ENCODE results near the gene MRPS12.
"Not testable (repeated sequence)": the region's sequence is repeated elsewhere in the genome, so short reads cannot be mapped to it uniquely, and the experiment has no call there.

Gene MRPS12

DNA sequence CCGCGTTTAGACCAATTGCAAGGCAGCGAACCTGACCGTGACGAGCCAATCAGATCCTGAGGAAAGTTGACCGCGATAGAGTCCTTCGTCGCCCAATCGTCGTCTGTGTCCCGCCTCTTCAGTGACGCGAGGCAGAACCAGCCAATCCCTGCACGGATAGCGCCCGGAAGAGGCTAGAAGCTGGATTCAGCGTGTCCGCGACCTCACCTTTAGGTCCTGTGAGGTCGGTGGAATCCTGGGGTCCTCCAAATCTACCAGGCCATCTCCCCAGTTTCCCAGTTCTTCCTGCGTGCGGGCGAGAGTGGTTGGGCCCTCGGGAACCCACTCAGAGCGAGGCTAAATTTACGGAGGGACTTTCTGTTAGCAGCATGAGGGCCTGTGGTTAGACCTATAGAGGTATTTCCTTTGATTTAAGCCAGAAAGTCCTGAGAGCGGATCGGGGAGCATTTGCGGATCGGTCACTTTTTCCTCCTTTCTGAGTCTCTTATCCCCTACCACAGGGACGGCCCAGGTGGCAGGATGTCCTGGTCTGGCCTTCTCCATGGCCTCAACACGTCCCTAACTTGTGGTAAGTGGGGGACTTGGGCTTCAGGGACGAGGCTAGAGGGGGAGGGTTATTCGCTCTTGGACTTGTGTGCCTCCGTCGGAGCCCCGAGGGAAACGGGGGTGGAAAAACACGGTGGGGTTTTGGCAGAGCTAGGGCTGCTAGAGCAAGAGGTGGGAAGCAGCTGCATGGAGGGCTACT, at the start of gene MRPS12:
Gene MRPS12, plus strand, starts transcription at position 169 of the 745 bp plus-strand sequence. Its CDS starts 351 bp downstream, at position 520.
- DNase-seq (ENCODE audit: low read depth in 2 of 2) = peak; percentile 93 to 96

DNA sequence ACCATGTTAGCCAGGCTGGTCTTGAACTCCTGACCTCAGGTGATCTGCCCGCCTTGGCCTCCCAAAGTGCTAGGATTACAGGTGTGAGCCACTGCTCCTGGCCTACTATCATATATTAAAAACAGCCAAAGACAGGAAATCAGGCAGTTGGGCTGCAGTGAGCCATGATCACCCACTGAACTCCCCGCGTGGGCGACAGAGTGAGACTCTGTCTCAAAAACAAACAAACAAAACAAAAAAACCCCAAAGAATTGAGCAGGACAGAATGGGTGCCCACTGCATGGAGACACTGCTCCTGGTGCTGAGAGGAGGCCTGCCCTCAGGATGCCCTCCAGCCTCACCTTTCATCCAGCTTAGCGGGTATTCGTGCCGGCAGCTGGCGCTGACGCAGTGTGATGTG, 47.5 kb upstream of the MRPS12 start:
- no peak for DNase-seq (ENCODE audit: low read depth in 2 of 2)

DNA sequence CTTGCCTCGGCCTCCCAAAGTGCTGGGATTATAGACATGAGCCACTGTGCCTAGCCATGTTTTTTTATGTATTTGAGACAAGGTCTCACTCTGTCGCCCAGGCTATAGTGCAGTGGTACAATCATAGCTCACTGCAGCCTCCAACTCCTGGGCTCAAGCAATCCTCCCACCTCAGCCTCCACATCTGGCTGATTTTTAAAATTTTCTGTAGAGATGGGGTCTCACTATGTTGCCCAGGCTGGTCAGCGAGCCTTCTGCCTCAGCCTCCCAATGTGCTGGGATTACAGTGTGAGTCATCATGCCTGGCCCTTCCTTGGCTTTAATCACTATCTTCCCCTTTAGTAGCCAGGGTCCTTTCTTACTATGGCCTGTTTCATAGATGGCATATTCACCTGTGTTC, 46.1 kb upstream of the MRPS12 start:
- DNase-seq (ENCODE audit: low read depth in 2 of 2) = not testable (repeated sequence)

DNA sequence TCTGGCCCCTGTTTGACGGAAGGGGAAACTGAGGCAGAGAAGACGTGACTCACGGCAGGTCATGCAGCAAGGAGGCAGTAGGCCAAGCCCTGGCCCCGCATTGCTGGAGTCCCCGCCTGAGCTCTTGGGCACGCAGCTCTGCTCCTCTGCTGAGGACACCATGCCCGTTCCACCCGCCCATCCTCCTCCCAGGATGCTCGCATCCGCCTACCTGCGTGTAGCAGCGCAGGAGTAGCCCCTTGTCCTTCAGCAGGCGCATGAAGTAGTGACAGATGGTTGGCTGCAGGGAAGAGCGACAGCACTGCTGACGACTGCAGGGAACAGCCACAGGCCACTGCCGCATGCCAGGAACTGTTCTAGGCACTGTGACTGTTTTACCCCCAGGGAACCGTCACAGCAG, 41.9 kb upstream of the MRPS12 start:
- DNase-seq (ENCODE audit: low read depth in 2 of 2) = no peak

- no peak for DNase-seq (ENCODE audit: low read depth in 2 of 2)
These were observed 40.9 kb upstream of the MRPS12 start for GRCh38 chr19:38889803-38890202.

GRCh38 chr19:38890686-38891085, 40.1 kb upstream of the MRPS12 start:
- no peak for DNase-seq (ENCODE audit: low read depth in 2 of 2)

GRCh38 chr19:38891771-38892170, 39.0 kb upstream of the MRPS12 start:
- no peak for DNase-seq (ENCODE audit: low read depth in 2 of 2)

- DNase-seq (ENCODE audit: low read depth in 2 of 2) = no peak
These were observed 37.9 kb upstream of the MRPS12 start for GRCh38 chr19:38892841-38893240.

DNA sequence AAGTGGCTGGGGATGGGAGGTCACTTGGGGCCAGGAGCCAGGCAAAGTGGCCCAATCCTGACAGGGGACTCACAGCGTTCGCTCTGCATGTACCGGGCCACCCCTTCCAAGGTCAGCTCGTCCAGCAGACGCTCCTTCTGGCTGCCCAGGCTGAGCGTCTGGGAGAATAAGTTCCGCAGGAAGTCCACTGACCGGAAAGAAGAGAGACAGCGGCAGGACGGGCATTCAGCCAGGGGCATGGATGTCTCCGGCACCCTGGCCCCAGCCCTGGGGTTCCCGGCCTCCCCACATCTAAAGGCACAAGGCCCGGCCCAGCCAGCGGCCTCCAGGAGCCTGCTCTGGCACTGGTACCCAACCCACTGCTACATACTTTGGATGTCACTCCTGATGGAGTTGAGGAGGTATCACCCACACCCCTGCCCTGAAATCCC, 37.4 kb upstream of the MRPS12 start:
- no peak for DNase-seq (ENCODE audit: low read depth in 2 of 2)

DNA sequence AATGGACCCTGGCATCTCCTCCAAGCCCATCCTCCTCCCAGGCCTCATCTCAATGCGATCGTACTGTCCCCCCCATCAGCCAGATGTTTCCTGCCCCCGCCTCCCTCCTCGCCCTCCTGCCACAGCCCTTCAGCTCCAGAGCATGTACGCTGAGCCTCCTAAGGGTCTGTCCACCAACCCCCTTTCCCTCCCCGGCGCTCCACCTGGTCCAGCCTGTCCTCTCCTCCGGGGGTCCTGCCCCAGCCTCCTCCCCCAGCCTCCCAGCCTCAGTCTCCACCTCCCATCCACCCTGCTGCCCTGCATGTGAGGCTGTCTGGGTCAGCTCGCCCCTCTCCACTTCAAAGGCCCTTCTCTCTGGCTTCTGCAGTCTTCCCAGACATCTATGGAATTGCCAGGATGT, 35.8 kb upstream of the MRPS12 start:
- no peak for DNase-seq (ENCODE audit: low read depth in 2 of 2)

DNA sequence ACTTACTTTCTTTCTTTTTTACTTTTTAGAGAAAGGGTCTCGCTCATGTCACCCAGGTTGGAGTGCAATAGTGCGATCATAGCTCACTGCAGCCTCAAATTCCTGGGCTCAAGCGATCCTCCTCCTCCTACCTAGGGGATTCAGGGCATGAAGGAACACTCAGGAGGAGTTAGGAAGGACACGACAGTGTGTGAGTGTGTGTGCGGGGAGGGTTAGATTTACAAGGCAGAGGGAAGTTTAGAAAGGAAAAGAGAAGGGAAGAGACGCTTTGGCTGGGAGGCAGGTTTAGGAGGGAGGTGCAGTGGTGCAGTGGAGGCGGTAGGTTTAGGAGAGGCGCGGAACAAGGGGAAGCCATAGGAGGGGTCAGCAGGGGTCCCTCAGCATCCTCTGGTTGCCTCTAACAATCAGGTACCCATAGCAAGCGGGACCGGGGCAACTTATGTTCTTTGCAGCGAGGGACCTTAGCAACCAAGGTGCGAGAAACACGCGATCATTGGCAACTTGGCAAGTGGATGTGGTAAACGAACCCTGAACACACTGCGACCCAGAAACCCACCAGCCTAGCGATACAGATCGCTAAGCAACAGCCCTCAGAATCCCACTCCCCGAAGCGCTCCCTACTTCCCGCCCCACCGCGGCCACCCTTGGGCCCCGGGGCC, 31.8 kb upstream of the MRPS12 start:
- DNase-seq (ENCODE audit: low read depth in 2 of 2) = no peak

DNA sequence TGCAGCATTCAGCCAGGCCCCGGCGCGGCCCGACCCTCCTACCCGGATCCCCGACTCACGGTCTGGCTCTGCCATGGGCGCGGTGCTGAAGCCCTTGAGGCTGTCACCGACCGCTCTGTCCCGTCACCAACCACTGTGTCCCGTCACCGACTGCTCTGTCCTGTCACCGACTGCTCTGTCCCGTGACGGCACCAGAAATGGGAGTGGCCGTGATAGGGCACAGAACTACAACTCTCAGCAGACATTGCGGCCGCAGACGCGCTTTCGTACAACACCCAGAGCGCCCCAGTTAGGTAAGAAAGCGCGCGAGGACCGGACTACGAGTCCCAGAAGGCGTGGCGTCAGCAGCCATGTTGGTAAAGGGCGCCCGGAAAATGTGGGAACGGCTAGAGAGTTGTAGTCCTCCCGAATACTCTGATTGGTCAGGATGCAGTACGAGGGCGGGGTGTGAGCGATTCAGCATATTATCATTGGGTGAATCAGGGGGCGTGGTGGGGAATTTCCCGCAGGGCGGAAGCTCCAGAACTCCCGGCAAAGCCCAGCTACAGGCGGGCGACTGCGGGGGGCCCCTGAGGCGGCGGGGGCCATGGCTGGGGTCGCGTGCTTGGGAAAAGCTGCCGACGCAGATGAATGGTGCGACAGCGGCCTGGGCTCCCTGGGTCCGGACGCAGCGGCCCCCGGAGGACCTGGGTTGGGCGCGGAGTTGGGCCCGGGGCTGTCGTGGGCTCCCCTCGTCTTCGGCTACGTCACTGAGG, 31.1 kb upstream of the MRPS12 start, which contains the start of the genes NFKBIB and SIRT2:
Gene NFKBIB, plus strand, starts transcription at position 523 of the 755 bp plus-strand sequence. Its CDS starts 64 bp downstream, at position 587.
Gene SIRT2, minus strand, starts transcription at position 172 of the 755 bp plus-strand sequence. Its CDS starts 97 bp downstream, at position 75.
- DNase-seq (ENCODE audit: low read depth in 2 of 2) = peak; percentile 96 to 99

GRCh38 chr19:38900202-38900629, 30.5 kb upstream of the MRPS12 start:
- no peak for DNase-seq (ENCODE audit: low read depth in 2 of 2)

DNA sequence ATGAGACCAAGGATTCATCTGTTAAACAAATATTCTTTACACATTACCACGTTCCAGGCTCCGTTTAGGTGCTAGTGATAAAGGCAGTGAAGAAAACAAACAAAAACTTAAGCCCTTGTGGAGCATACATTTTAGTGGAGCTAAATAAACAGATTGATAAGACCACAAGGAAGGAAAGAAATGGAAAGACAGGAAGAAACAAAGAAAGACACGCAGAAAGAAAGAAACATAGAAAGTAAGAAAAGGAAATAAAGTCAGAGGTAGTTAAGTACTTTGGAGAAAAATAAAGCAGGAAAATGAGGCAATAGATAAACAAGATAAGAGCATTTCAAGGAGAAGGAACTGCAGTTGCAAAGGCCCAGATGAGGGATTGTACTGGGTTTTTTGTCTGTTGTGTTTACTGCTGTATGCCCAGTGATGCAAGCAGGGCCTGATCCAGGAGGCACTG, 30.0 kb upstream of the MRPS12 start:
- no peak for DNase-seq (ENCODE audit: low read depth in 2 of 2)

DNA sequence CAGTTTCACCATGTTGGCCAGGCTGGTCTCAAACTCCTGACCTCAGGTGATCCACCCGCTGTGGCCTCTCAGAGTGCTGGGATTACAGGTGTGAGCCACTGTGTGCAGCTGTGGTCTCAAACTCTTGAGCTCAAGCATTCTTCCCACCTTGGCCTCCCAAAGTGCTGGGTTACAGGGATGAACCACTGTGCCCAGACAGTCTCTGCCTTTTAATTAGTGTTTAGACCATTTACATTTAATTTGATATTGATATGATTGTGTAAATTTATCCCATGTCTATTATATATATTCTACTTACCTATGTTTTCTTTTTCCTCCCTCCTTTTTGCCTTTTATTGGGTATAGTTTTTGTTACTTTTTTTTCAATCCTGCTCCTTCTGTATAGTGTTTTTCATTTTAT, 29.1 kb upstream of the MRPS12 start:
- no peak for DNase-seq (ENCODE audit: low read depth in 2 of 2)

- no peak for DNase-seq (ENCODE audit: low read depth in 2 of 2)
These were observed 25.9 kb upstream of the MRPS12 start for GRCh38 chr19:38904581-38905539.

- DNase-seq (ENCODE audit: low read depth in 2 of 2) = no peak
These were observed 25.1 kb upstream of the MRPS12 start for GRCh38 chr19:38905620-38906019.

GRCh38 chr19:38907227-38907626, 23.5 kb upstream of the MRPS12 start:
- no peak for DNase-seq (ENCODE audit: low read depth in 2 of 2)

- no peak for DNase-seq (ENCODE audit: low read depth in 2 of 2)
These were observed 23.1 kb upstream of the MRPS12 start for GRCh38 chr19:38907670-38908069.

GRCh38 chr19:38908911-38909310, 21.8 kb upstream of the MRPS12 start:
- DNase-seq (ENCODE audit: low read depth in 2 of 2) = no peak

DNA sequence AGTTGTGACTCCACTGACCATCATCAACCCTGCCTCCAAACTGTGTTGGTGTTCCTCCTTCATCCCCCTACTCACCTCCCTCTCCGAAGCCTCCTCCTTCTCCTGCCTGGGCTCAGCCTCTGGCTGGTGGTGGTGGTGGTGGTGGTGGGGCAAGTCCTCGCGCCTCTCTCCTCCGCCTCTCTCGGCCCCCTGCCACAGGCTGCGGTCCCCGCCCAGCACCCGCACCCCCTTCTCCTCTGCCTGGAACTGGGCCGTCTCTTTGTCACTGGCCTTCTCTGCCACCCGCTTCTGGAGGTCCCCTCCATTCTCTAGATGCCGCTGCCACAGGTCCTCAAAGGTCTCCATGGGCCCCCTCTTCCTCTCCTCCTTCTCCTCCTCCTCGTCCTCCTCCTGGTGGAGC, 20.3 kb upstream of the MRPS12 start:
- DNase-seq (ENCODE audit: low read depth in 2 of 2) = no peak
